Upper lobe of left lung (tissue), 6 donors: ENCODE results near the gene OR2T27. TPM values are rescaled to one million over a fixed set of nuclear protein-coding genes. Genes with fewer than 3 reads are reported as not detected.
A peak's percentile ranks its signal among the peaks of the same experiment; 100 is the strongest.

Experiments used
- ATAC-seq, 2 donors: fragments of 200-7000 bp; cut with Tn5 transposase; one replicate each; pipeline ENCODE4 v1.9.1; 2022; ENCODE audit warnings: mild to moderate bottlenecking in 2 of 2, moderate library complexity in 2 of 2; ENCODE audit not compliant: low FRiP score in 2 of 2
- DNase-seq, 2 donors: peaks; one replicate each; pipeline ENCODE4 v3.0.0-alpha.2; 2019 to 2020
- H3K27ac ChIP-seq, 4 donors: fragments of 200-600 bp; sonication (generic); one replicate each; pipeline ENCODE4 v1.5.1; 2016 to 2019
- H3K27me3 ChIP-seq, 4 donors: fragments of 200-600 bp; sonication (generic); one replicate each; pipeline ENCODE4 v1.5.1; 2017 to 2019
- H3K36me3 ChIP-seq, 4 donors: fragments of 200-600 bp; sonication (generic); one replicate each; pipeline ENCODE4 v1.5.1; 2016 to 2019
- H3K4me1 ChIP-seq, 4 donors: fragments of 200-600 bp; sonication (generic); one replicate each; pipeline ENCODE4 v1.5.1; 2018 to 2019
- H3K4me3 ChIP-seq, 4 donors: fragments of 200-600 bp; sonication (generic); one replicate each; pipeline ENCODE4 v1.5.1; 2017 to 2019; ENCODE audit warnings: mild to moderate bottlenecking in 2 of 4, moderate library complexity in 1 of 4
- H3K9me3 ChIP-seq, 4 donors: fragments of 200-600 bp; sonication (generic); one replicate each; pipeline ENCODE4 v1.5.1; 2018 to 2019
- CTCF ChIP-seq, 6 experiments: fragments of 450-650 bp in 4 of 6; fragments of 200-600 bp in 2 of 6; sonication (generic) in 2 of 6; IDR thresholded peaks; one replicate each; pipeline ENCODE4 v1.5.1; 2016 to 2019; ENCODE audit warnings: antibody characterized with exemption in 6 of 6
- EP300 ChIP-seq, 4 donors: sonication (generic); formaldehyde crosslinking; IDR thresholded peaks; one replicate each; pipeline ENCODE4 v1.5.1; 2017; ENCODE audit warnings: antibody characterized with exemption in 4 of 4, control low read depth in 2 of 4
- POLR2A ChIP-seq, 4 donors: fragments of 450-650 bp; IDR thresholded peaks; one replicate each; pipeline ENCODE4 v1.5.1; 2016 to 2017; ENCODE audit warnings: antibody characterized with exemption in 4 of 4, mild to moderate bottlenecking in 2 of 4
- POLR2AphosphoS5 ChIP-seq, 2 donors: sonication (generic); formaldehyde crosslinking; IDR thresholded peaks; one replicate each; pipeline ENCODE4 v1.5.1; 2017; ENCODE audit warnings: antibody characterized with exemption in 2 of 2
- WGBS, 2 donors: methylation state at CpG; one replicate each; pipeline ENCODE4 v1.1.5; 2017 to 2018; 5-methylcytosine and 5-hydroxymethylcytosine counted together
- total RNA-seq, 6 donors: library from RNA; depleted of rRNA in 4 of 6; stranded (reverse); fragments of >200 nt in 4 of 6; gene quantifications; one replicate each; pipeline versions ENCODE4 v1.1.0 to v1.2.1, GENCODE V29; 2016 to 2021
- donor health status: DM: no; HTN: no; CAD: no; lungs with moderate emphysema.
- donor health status: DM: no; HTN: yes; CAD: no; lungs with severe emphysema.

The OR2T27 gene
- total RNA-seq, 6 donors from 2014 or later = not detected

DNA sequence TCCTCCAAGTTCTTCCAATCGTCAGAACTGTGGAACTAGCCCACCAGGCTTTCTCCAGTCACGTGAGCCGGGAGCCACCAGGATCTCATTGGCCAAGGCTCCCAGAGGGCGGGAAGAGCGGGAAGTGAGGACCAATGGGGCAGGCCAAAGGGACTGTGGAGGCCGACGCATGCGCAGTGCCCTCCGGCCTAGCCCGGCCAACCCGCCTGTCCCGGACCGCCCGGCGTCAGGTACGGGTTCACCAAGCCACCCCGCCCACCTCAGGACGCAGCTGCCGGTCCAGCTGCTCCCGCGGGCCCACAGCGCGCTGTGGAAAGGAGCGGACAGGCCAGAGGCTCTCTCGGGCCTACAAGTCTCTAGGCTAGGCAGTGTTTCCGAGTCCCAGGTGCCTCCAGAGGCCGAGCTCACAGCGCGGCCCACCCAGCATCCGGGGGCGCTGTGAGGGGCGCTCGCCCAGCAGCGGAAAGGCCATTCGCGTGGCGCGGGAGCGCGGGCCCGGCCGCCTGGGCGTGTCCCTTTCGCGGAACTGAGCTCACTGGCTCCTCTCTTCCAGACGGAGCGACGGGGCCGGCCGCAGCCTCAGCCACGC lies 36.3 kb upstream of the OR2T27 start:
- WGBS, 2 donors = 82 to 86% methylated on average over 16 to 45 of the region's 51 CpGs
- Histone ChIP-seq H3K9me3 (no peaks in the 10 kb centered on the region), H3K4me1 (no peaks in the 10 kb centered on the region), H3K4me3 (no peak overlapping the region), H3K27ac (no peak overlapping the region), H3K36me3 (no peaks in the 10 kb centered on the region), H3K27me3 (no peaks in the 10 kb centered on the region)
- DNase-seq (peak in 1 of 2 donors; percentile 83), ATAC-seq (peak; percentile 34 to 41)
- TF ChIP-seq POLR2AphosphoS5 (IDR thresholded peaks at IDR 0.05) (no peak), POLR2A (IDR thresholded peaks at IDR 0.05) (no peak), CTCF (IDR thresholded peaks at IDR 0.05) (no peak), EP300 (IDR thresholded peaks at IDR 0.05) (no peak)

DNA sequence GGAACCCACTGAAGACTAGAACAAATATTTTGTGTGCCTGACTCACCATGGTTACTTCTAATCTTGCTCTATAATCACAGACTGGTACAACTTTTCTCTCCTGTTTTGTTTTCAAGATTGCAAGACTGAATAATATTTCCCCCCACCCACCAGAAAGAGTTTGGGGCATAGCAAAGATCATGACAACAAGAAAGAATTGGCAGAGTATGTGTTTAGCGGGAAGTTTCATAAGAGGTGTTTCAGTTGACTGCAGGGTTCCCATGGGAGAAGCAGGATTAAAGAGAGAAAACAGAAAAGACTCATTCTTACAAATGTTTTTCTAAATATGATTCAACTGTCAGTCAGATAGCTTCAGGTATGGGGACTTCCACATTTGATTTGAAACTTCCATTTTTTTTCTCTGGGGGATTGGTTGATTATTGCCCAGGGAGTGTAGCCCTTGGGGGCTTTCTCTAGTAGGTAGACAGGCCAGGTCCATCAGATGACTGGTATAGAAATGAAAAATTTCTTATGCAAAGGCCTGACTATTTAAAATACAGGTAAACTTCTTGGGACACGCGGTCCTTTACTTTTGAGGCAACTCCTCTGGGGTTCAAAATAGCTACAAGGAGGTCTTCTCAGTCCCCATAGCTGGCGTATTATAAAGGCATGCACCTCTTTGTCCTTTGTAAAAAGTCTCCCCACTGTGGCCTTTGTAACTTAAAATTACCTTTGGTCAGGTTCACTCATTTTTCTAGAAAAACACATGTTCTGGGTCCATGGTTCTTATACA lies 33.4 kb upstream of the OR2T27 start:
- H3K4me1 ChIP-seq = no peaks in the 10 kb centered on the region
- WGBS, 2 donors = 86 to 91% methylated on average over 4 of the region's 4 CpGs
- no peak overlapping the region for H3K4me3 ChIP-seq
- no peaks in the 10 kb centered on the region for H3K36me3 ChIP-seq
- no peak overlapping the region for H3K27ac ChIP-seq
- TF ChIP-seq POLR2AphosphoS5 (IDR thresholded peaks at IDR 0.05) (no peak), POLR2A (IDR thresholded peaks at IDR 0.05) (no peak), EP300 (IDR thresholded peaks at IDR 0.05) (no peak), CTCF (IDR thresholded peaks at IDR 0.05) (no peak)
- ATAC-seq (no peak), DNase-seq (no peak)
- H3K9me3 ChIP-seq = no peaks in the 10 kb centered on the region
- no peaks in the 10 kb centered on the region for H3K27me3 ChIP-seq

DNA sequence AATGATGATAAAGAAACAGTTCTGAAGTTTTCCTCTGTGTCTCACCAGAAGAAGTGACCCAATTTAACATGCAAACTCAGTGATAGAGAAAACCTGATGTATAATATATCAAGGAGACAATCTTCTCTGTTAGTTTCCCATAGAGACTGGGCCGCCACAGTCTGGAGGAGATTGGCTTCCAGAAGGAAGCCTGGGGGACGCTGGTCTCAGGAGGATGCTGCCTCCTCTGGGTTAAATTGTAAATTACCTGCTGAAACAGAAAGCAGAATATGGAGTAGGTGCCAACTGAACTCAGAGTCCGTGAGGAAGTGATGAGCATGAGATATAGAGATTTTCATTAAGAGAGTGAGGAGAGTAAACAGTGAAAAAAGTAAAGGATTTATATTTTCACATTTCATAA lies 31.5 kb upstream of the OR2T27 start:
- Histone ChIP-seq H3K36me3 (no peaks in the 10 kb centered on the region), H3K9me3 (no peaks in the 10 kb centered on the region), H3K4me3 (no peak overlapping the region), H3K27ac (no peak overlapping the region), H3K4me1 (no peaks in the 10 kb centered on the region), H3K27me3 (no peaks in the 10 kb centered on the region)
- no peak for DNase-seq
- no peak for TF ChIP-seq EP300 (IDR thresholded peaks at IDR 0.05)
- no peak for TF ChIP-seq POLR2AphosphoS5 (IDR thresholded peaks at IDR 0.05)
- no peak for TF ChIP-seq CTCF (IDR thresholded peaks at IDR 0.05)
- no peak for TF ChIP-seq POLR2A (IDR thresholded peaks at IDR 0.05)
- no peak for ATAC-seq
- WGBS, 2 donors = 42 to 46% methylated on average over 3 of the region's 3 CpGs

DNA sequence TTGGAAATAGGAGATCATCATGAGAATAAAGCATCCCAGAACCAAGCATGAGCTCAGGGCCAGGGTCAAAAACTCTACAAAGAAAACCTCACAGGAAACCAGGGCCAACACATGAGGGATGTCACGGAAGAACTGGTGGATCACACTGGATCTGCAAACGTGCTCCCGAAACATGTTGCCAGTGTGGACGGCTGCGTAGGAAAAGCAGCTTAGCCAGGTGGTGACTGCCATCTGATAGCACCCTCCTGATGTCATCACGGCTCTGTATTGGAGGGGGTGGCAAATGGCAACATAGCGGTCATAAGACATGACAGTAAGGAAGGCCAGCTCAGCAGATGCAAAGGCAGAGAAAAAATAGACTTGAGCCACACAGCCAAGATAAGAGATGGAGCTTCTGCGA lies 26.3 kb upstream of the OR2T27 start:
- DNase-seq (no peak), ATAC-seq (no peak)
- Histone ChIP-seq H3K4me1 (no peaks in the 10 kb centered on the region), H3K4me3 (no peak overlapping the region), H3K9me3 (no peaks in the 10 kb centered on the region), H3K36me3 (no peaks in the 10 kb centered on the region), H3K27me3 (no peaks in the 10 kb centered on the region), H3K27ac (no peak overlapping the region)
- TF ChIP-seq POLR2A (IDR thresholded peaks at IDR 0.05) = no peak
- no peak for TF ChIP-seq CTCF (IDR thresholded peaks at IDR 0.05)
- TF ChIP-seq EP300 (IDR thresholded peaks at IDR 0.05) = no peak
- no peak for TF ChIP-seq POLR2AphosphoS5 (IDR thresholded peaks at IDR 0.05)
- 79 to 89% methylated on average over 8 of the region's 8 CpGs for WGBS, 2 donors
